GM21515 (cell line): ENCODE measurements around the gene PACS1.

Experiments
- ATAC-seq: cut with Tn5 transposase; IDR thresholded peaks from one replicate; pipeline ENCODE4 v1.9.1; 2021; ENCODE audit not compliant: unreplicated experiment

The PACS1 gene

DNA sequence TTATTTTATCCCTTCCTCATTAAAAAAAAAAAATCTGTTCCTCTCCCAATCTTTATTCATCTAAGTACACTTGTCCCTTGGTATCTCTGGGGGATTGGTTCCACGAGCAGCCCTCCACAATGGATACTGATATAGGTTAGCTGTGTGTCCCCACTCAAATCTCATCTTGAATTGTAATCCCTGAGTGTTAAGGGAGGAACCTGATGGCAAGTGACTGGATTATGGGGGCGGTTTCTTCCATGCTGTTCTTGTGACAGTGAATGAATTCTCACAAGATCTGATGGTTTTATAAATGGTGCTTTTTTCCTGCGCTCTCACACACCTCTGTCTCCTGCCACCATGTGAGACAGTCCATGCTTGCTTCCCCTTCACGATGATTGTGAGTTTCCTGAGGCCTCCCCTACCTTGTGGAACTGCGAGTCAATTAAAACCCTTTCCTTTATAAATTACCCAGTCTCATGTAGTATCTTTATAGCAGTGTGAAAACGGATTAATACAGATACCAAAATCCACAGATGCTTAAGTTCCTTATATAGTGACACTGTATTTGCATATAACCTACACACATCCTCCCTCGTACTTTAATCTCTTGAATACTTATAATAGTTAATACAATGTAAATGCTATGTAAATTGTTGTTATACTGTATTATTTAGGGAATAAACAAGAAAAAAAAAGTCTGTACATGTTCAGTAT, 62.0 kb downstream of the PACS1 start:
- no peak for ATAC-seq

DNA sequence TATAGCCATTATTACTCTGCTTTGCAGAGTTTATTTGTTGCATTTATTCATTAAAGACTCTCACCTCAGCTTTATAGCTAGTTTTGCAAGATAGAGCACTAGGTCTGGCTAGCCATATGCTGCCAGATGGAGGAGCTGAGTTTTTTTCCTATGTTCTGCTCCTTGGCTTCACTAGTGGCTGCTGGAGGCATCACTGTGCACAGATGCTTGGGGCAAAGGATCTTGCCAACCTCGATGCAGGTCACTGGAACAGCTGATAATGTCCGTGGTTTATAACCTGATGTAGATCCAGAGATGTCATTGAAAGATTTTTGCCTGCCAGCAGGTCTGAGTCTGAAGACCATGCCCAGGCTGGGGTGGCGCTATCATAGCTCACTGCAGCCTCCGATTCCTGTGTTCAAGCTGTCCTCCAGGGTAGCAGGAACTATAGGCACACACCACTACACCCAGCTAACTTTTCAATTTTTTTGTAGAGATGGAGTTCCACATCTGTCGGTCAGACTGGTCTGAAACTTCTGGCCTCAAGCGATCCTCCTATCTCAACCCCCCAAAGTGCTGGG, 63.2 kb downstream of the PACS1 start:
- ATAC-seq, result no peak

DNA sequence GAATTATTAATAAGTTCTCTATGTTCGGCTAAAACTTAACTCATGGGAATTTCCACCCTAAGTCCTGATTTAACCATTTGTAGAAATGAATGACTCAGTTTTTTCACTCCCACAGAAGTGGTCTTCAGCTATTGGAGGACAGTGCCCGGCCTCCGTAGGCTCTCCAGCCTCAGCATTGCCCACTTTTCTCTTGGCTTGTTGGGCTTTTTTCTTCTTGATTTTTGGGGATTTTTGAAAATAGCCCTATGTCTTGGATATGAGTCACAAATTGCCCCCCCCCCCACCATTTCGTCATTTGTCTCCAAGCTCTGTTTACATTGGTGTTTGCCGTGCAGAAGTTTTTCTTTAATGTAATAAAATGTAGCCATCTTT, 66.7 kb downstream of the PACS1 start:
- ATAC-seq, result no peak

DNA sequence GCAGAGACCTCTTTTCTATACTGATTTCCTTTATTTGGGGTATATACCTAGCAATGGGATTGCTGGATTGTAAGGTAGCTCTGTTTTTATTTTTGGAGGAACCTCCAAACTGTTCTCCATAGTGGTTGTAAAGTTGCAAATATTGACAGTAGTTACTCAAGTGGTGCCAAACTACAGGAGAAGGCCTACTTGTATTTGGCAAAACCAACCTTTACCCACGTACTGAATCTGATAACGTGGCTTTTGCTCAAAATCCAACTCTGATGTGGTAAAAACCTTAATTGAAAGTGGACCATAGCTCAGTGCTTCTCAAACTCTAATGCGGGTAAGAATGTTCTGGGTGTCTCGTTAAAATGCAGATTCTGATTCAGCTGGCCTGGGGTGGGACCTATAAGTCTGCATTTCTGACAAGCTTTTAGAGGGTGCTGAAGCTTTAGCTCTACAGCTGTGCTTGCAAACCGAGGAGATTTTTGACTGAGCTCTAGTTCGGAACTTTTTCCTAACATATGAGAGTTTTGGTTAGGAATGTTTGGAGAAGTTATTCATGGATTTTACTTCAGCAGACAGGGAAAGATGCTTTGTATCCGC, 69.8 kb downstream of the PACS1 start:
- no peak for ATAC-seq

DNA sequence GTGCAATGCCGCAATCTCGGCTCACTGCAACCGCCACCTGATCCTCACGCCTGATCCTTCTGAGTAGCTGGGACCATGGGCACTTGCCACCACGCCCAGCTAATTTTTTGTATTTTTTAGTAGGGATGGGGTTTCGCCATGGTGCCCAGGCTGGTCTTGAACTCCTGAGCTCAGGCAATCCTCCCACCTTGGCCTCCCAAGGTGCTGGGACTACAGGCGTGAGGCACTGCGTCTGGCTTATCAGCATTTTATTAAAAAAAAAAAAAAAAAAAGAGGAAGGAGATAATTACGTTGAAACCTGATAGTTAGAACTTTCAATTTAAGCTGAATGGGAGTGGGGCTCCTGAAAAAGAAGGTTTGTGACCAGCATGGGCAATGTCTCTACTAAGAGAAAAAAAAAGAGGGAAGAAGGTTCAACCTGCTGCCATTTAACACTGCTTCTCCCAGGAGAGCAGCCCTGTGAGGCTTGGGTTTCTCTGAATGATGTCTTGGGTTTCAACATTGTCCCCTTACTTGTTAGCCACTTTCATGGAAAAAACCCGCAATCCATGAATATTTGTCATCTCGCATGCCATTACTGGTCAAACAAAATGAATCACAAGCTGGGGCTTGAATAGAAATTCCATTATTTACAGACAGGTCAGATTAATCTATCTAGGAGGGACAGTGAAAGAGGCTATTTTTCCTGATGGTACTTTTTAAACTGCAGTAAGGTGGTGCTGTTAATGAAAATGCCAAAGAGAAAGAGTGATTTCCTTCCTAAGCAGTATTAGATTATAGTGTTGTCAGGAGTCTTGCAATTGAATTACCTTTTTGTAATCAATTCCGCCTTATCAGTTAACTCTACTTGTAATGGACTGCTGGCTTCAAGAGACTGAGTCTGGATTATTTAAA, 72.5 kb downstream of the PACS1 start:
- ATAC-seq, result no peak

DNA sequence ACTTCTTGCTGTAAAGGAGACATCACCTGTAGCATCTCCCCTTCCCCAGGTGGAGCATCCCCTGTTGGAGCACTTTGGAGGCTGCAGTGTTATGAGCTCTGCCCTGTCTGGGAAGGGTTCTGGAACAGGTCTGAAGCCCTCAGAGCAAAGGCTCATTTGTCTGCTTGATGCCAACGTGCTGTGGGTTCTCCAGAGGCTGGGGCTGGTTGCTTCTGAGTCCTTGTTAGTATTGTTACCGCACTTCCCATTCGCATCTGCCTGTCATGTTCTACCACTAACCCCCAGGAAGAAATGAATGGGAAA, 73.1 kb downstream of the PACS1 start:
- no peak for ATAC-seq

DNA sequence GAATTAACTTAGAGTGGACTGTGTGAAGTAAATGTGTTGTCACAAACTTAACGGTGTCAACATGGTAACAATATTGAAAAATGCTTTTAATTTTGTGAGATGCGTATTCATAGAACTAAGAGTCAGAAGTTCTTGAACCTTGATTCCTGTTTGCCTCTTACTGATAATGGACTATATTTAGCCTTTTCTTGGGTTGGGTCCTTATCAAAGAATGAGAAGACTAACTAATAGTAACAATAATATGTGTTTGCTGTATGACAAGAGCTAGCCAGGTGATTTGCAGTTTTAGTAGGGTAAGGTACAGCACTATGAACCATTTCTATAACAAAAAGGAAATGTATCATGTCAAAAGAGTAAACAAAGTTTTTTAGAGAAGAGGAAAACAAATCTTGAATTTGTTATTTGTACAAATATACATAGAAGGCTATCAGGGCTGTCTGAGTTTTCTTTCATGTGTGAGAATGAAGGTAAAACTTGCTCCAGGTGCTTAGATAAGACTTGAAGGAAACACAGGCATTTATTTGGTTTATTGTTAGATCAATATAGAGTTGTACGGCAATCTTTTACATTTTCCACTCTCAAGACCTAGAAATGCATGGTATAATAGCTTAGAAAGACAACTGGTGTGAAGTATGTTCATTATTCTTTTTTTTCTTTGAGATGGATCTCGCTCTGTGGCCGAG, 74.1 kb downstream of the PACS1 start:
- no peak for ATAC-seq

DNA sequence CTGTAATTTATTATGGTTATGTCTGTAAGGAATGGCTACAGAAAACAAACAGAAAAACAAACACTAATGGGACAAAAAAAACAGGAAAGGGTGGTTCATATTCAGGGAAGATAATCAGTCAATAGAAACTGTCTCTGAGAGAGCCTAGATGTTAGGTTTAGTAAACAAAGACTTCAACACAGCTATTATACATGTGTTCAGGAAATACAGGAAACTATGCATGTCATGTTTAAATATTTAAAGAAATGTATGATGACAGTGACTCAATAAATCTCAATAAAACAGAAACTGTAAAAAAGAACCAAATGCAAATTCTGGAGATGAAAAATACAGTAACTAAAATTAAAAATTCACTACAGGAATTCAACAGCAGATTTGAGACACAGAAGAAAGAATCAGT, 76.0 kb downstream of the PACS1 start:
- ATAC-seq, result no peak

DNA sequence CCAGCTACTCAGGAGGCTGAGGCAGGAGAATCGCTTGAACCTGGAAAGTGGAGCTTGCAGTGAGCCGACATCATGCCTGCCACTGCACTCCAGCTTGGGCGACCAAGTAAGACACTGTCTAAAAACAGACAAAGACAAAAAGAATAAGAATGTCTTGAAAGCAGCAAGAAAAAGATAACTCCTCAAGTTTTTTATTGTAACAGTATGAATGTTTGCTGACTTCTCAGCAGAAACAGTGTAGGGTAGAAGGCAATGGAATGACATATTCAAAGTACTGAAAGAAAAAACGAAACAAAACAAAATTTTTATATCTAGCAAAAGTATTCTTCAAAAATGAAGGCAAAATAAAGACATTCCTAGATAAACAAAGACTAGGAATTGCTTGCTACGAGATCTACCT, 76.9 kb downstream of the PACS1 start:
- ATAC-seq, result no peak

DNA sequence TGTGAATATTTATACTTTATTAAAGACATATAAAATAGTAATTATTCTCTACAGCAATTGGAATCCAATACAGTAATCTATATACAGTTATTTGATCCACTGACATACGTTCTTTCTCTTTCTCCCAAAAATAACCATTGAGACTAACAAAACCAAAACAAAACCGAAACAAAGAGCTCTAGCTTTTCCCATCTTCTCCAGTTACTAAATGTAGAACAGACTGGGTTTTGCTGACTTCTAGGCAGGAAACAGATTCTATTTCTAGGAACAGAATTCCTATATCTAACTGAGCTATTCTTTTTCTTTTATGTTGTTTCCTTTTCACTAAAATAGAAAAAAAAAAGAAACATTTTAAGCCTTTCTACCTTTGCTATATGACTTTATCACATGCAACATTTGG, 80.1 kb downstream of the PACS1 start:
- no peak for ATAC-seq

DNA sequence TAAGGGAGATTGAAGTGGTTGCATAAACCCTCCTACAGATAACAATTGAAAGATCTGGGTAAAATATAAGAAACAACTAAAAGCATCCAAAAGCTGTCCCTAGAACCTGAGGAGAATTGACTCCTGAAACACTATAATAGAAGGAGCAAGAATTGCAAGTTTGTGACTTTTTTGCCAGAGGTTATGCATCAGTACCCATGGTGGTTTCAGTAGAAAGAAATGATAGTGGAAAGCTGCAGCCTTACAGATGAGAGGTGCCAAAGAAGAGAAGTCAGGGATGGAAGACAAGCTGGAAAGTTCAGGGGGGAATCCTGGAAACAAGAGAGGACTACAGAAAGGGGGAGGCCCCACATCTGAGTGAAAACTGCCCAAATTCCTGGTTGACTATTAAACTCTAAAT, 80.7 kb downstream of the PACS1 start:
- ATAC-seq, result no peak

DNA sequence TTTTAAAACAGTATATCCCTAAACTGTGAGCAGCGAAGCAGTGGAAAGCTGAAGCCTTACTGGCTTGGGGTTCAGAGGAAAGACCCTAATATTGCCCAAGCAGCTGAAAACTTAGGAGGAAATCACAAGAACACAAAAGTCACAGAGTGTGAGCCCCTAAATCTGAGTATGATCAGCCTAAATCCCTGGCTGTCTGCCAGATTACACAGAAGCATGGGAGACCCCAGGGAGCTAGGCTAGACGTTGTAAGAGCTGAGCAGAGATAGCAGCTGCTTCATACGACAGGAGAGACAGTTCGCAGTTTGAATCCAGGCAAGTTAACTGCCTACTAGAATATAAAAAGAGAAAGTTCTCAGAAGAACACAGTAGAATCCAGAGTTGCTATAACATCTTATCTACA, 81.2 kb downstream of the PACS1 start:
- ATAC-seq, result no peak

DNA sequence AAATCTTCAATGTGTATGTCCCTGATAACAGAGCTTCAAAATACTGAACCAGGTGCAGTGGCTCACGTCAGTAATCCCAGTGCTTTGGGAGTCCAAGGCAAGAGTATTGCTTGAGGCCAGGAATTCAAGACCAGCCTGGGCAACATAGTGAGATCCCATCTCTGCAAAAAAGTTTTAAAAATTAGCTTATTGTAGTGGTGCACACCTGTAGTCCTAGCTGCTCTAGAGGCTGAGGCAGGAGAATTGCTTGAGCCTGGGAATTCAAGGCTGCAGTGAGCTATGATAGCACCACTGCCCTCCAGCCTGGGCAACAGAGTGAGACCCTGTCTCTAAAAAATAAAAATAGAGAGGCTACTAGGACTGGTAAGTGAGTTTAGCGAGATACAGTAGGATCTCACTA, 84.0 kb downstream of the PACS1 start:
- no peak for ATAC-seq

DNA sequence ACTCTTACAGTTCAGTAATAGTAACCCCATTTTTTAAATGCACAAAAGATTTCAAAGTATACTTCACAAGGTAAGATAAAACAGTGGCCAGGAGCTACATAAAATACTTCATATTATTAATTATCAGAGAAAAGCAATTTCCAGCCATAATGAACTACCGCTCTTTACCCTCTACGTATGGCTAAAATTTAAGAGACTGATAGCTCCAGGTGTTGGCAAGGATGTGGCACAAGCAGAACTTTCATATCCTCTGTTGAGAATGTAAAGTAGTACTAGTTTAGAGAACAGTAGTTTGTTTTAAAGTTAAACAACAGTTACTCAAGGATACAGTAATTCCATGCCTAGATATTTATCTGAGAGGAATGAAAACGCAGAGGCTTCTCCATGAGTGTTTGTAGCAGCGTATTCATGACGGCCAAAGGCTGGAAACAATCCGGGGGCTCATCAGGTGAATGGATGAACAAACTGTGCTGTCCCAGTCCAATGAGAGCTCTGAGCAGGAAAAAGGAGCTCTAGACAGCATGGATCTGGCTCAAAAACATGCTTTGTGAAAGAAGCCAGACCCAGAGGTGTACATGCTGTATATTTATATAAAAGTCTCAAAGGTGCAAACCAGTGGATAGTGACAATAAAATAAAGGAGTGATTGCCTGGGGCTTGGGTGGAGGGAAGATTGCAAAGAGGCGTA, 85.5 kb downstream of the PACS1 start:
- no peak for ATAC-seq

DNA sequence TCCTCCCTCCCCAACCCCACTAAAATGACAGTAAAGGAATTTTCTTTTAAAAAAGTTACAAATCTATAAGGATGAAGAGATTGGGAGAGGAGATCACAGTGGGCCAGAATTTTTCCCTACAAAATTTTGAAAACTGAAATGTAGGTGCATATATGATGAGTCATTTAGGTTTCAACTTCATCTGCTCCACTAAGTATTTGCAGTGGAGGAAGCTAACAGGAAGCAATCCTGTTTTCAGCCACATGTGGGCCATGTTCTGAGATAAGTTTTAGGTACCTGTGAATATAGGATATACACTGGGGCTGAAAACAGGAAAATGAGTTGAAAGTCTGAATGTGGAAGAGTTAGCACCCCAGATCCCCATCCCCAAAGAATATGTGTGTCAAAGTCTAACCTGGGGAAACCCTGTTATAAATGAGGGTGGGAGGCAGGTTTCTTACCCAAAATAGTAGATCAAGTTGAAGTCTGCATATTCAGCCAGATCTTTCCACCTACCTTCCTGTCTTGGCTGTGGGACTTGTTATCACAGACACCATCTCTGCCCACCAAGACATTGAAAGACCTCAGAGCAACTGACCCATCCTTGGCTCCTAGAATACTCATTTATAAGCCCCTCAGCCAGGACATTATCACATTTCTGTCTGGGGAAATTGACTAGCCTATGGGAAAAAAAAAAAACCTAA, 87.3 kb downstream of the PACS1 start:
- no peak for ATAC-seq

DNA sequence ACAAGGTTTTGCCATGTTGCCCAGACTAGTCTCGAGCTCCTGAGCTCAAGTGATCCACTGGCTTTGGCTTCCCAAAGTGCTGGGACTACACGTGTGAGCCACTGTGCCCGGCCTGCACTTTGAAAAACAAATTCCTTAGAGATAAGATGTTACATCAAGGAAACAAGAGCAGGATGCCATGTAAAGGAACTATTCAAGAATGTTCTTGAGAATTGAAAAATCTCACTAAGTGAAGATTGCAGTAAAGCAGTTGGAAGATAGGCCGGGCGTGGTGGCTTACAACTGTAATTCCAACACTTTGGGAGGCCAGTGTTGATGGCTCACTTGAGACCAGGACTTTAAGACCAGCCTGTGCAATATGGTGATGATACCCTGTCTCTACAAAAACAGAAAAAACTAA, 88.1 kb downstream of the PACS1 start:
- ATAC-seq, result no peak

DNA sequence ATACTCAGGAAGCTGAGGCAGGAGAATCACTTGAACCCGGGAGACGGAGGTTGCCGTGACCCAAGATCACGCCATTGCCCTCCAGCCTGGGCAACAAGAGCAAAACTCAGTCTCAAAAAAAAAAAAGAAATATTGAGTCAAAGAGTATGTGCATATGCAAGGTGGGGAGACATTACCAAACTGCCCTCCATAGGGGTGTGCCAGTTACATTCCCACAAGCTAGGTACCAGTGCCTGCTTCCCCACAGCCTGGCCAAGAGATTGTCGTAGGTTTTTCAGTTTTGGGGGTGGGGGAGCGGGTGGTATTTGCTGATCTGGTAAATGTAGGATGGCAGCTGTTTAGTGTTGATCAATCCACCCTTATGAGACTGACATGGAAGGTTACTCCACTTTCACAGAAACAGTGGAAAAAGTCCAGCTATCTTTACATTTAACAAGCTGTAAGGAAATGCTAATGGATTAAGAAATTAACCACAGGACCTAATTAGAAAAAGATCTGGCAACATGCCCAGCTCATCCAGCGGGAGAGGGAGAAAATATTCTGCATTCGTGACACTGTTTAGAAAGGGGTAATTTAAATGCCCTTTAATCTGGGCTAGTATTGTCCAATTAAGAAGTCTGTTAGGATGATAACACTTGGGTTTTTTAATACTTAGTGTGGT, 89.4 kb downstream of the PACS1 start:
- ATAC-seq, result no peak

DNA sequence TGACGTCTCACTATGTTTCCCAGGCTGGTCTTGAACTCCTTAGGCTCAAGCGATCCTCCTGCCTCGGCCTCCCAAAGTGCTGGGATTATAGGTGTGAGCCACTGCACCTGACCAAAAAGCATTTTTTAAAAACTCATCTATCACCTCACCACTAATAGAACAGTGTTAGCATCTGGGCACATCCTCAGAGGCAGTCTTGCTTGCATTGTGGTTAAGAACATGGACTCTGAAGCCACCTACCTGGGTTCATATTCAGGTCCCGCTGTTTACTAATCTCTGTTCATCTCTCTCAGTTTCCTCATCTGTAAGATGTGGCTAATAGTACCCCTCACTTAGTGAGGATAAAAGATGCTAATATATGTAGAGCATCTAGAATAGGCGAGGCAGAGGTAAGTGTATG, 90.6 kb downstream of the PACS1 start:
- ATAC-seq, result no peak

DNA sequence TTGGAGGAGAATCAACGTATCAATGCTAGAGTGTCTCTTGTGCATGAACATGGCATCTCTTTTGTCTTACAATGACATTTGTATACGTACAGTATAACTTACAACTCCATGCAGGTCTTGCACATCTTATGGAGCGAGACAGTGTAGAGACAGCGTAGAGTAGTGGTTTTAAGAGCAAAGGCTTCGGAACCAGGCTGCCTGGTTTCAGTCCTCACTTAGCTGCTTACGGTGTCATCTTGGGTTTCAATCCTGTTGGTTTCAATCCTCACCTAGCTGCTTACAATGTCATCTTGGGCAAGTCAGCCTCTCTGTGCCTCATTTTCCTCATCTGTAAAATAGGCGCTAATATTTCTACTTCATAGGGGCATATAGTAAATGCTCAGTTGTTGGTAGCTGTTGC, 98.2 kb downstream of the PACS1 start:
- no peak for ATAC-seq

DNA sequence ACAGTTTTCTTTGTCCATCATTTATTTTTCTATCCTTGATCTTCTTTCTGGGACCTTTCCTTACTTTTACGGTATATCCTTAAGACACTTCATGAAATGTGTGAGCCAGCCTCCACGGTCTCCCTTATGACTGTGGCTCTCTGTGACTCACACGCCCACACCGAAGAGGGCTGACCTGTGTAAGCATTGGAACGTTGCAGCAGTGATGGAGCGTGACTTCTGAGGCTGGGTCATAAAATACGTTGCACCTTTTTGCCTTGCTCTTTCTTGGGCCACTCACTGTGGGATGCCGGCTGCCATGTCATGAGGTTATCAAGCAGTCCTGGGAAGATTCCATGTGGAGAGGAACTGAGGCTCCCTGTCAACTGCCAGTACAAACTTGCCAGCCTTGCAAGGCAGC, 102.1 kb downstream of the PACS1 start:
- ATAC-seq, result no peak
